Naive B cell (primary cell): ENCODE results near the gene NYAP1. TPM values are rescaled to one million over a fixed set of nuclear protein-coding genes. Genes with fewer than 3 reads are reported as not detected.

ENCODE experiments used
- ATAC-seq, 2 donors: fragments of 150-1000 bp; cut with Tn5 transposase; 2 replicates each; pipeline ENCODE4 v1.10.0; 2021; ENCODE audit warnings: low read depth in 2 of 2, mild to moderate bottlenecking in 2 of 2, moderate library complexity in 2 of 2
- DNase-seq: peaks from one replicate; pipeline ENCODE4 v3.0.0; 2022
- H3K27ac Mint-ChIP-seq, 6 donors: one replicate each; pipeline ENCODE4 v1.8.0; 2020 to 2022; ENCODE audit warnings: mild to moderate bottlenecking in 6 of 6, mixed read lengths in 6 of 6, moderate library complexity in 5 of 6, inconsistent platforms in 2 of 6
- H3K27me3 Mint-ChIP-seq, 3 donors: one replicate each; pipeline ENCODE4 v1.8.0; 2021 to 2022; ENCODE audit warnings: mixed read lengths in 3 of 3, mild to moderate bottlenecking in 1 of 3
- H3K36me3 Mint-ChIP-seq, 2 donors: one replicate each; pipeline ENCODE4 v1.8.0; 2020 to 2022; ENCODE audit warnings: mixed read lengths in 2 of 2, inconsistent platforms in 1 of 2, mild to moderate bottlenecking in 1 of 2
- H3K4me1 Mint-ChIP-seq, 3 donors: one replicate each; pipeline ENCODE4 v1.8.0; 2020 to 2022; ENCODE audit warnings: mixed read lengths in 3 of 3, inconsistent platforms in 1 of 3, mild to moderate bottlenecking in 1 of 3, moderate library complexity in 1 of 3
- H3K4me3 Mint-ChIP-seq, 8 donors: one replicate each; pipeline ENCODE4 v1.8.0; 2020 to 2022; ENCODE audit warnings: mild to moderate bottlenecking in 8 of 8, mixed read lengths in 8 of 8, moderate library complexity in 8 of 8, inconsistent platforms in 2 of 8
- H3K9me3 Mint-ChIP-seq, 7 donors: one replicate each; pipeline ENCODE4 v1.8.0; 2020 to 2022; ENCODE audit warnings: mixed read lengths in 7 of 7, mild to moderate bottlenecking in 5 of 7, inconsistent platforms in 2 of 7, moderate library complexity in 1 of 7
- polyA plus RNA-seq, 6 donors: library from polyadenylated mRNA; unstranded; fragments of 300-500 nt; fragmentation: Illumina TruSeq; gene quantifications; one replicate each; pipeline ENCODE4 v1.2.3, GENCODE V29; 2021; ENCODE audit warnings: low read depth in 6 of 6

The NYAP1 gene
- polyA plus RNA-seq, 6 donors from 2014 or later: not detected

- no peak overlapping the region for H3K4me3 Mint-ChIP-seq
Observed at GRCh38 chr7:100466653-100467605, 16.8 kb upstream of the NYAP1 start.

GRCh38 chr7:100467638-100468373, 15.9 kb upstream of the NYAP1 start:
- no peak for ATAC-seq
- Mint-ChIP-seq H3K9me3 (no peaks in the 10 kb centered on the region), H3K36me3 (no peaks in the 10 kb centered on the region), H3K4me1 (peaks cover 18 to 19% (median 19%) of the 10 kb centered on the region in 3 donors), H3K27ac (no peak overlapping the region), H3K4me3 (no peak overlapping the region), H3K27me3 (no peaks in the 10 kb centered on the region)
- no peak for DNase-seq

More at GRCh38 chr7:100466653-100467605, 16.8 kb upstream of the NYAP1 start:
- peak overlapping the region in 2 of 6 donors; percentile 56 to 92 for H3K27ac Mint-ChIP-seq
- H3K4me1 Mint-ChIP-seq: peaks cover 15 to 17% (median 17%) of the 10 kb centered on the region in 3 donors
- no peaks in the 10 kb centered on the region for H3K27me3 Mint-ChIP-seq
- DNase-seq: no peak
- H3K9me3 Mint-ChIP-seq: no peaks in the 10 kb centered on the region
- no peaks in the 10 kb centered on the region for H3K36me3 Mint-ChIP-seq
- no peak for ATAC-seq

DNA sequence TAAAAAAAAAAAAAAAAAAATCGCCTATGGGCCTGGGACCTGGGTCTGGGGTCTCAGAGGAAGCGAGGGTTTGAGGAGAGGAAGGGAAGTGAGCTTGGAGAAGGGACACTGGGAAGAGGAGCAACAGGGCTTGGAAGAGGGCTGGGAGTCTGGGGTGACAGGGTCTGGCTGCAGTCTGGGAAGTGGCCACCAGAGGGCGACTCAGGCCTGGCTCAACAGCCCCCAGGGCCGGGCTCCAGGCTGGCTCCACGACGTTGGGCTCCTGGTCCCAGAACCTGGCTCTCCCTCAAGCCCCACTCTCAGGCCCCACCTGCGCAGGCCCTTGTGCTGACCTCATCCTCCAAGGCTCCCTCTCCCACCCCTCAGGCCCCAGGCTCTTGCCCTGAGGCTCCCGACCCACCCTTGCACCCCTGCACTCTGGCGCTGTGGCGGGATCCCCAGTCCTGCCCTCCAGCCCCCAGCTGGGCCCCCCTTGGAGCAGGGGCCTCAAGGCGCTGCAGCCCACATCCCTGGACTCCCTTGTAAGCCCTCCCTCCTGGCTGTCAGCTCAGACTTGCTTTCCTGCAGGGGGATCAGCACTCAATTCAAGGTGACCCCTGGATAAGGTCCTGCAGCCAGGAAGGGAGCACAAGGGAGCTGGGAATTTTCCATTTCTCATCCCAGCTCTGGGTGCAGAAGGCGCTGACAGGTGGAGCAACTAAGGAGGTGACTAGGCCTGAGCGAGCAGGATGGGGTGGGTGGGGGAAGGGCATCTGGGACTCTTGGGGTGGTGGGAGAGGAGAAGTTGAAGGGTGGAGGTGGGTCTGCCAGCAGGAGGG, 14.3 kb upstream of the NYAP1 start:
- H3K4me3 Mint-ChIP-seq: no peak overlapping the region
- peak overlapping the region in 3 of 6 donors; percentile 18 to 54 (median 22) for H3K27ac Mint-ChIP-seq
- H3K9me3 Mint-ChIP-seq: no peaks in the 10 kb centered on the region
- no peaks in the 10 kb centered on the region for H3K27me3 Mint-ChIP-seq
- DNase-seq (peak; percentile 70), ATAC-seq (peak; percentile 85 to 90)
- H3K4me1 Mint-ChIP-seq: peaks cover 33 to 35% (median 35%) of the 10 kb centered on the region in 3 donors
- no peaks in the 10 kb centered on the region for H3K36me3 Mint-ChIP-seq

- no peaks in the 10 kb centered on the region for H3K36me3 Mint-ChIP-seq
- ATAC-seq (no peak), DNase-seq (no peak)
- H3K4me3 Mint-ChIP-seq: no peak overlapping the region
- H3K27ac Mint-ChIP-seq: peak overlapping the region in 1 of 6 donors; percentile 76
- H3K4me1 Mint-ChIP-seq: peaks cover 37 to 46% (median 41%) of the 10 kb centered on the region in 3 donors
- H3K27me3 Mint-ChIP-seq: no peaks in the 10 kb centered on the region
- H3K9me3 Mint-ChIP-seq: no peaks in the 10 kb centered on the region
Observed at GRCh38 chr7:100471021-100471420, 12.7 kb upstream of the NYAP1 start.

DNA sequence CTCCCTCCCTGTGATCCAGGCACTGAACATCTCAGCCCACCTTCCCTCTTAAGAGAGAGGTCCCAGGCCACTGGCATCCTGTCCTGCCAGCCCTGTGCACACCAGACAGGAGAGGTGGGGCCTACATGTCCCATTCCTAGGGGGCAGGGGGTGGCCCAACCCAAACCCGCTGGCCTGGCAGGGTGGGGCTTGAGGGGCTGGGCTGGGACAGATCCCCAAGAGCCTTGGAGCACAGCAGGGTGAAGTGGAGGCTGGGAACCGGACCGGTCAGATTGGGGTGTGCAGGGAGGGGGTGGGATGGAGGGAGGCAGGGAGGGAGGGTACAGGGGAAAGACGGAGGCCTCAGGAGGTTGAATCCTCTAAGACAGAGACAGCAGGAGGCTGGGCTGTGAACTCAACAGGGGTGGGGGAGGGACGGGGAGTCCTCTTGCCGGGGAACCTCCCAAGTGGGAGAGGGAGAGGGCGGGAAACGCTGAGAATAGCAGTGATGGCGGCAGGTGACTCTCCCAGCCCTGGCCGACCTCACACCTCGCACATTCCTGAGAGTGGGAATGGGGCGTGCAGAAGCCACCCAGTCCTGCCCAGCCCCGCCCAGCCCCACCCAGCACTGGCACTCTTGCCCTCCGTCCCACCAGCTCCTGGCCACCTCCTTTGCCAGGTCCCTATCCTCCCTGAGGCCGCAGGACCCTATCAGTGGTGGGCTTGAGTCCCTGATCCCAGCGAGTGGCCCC, 11.4 kb upstream of the NYAP1 start:
- Mint-ChIP-seq H3K4me1 (peaks cover 42 to 58% (median 47%) of the 10 kb centered on the region in 3 donors), H3K27ac (peak overlapping the region in 3 of 6 donors; percentile 9 to 91 (median 83)), H3K9me3 (no peaks in the 10 kb centered on the region), H3K27me3 (no peaks in the 10 kb centered on the region), H3K36me3 (peaks cover 0 to 8% of the 10 kb centered on the region in 2 donors), H3K4me3 (no peak overlapping the region)
- ATAC-seq (no peak), DNase-seq (no peak)

DNA sequence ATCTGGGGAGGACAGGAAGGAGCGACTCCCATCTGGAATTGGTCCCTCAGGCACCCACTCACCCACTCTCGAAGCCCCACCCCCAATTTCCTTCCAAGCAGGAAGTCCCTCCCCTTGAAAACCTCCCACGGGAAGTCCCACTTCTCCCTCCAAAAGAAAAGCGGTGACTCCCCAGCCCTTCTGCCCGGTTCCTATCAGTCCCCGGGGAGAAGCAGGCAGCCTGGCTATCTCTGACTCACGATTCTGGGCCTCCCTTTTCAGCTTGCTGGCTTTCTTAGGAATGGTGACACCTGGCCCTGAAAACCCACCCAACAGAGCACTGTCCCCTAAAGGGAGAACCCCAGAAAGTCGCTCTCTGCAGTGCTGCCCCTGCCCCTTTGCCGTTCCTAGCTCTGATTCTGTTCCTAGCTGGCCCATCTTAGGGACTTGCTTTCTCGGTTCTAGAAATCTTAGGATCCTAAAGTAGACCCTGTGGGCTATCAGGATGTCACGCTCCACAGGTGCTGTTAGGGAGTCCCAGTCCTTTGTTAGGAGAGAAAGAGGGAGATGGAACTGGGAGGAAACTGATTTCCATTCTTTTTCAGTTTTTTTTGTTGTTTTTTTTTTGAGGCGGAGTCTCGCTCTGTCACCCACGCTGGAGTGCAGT, 10.8 kb upstream of the NYAP1 start:
- ATAC-seq (peak in 1 of 2 donors; percentile 13), DNase-seq (no peak)
- H3K4me3 Mint-ChIP-seq: peak overlapping the region in 3 of 8 donors; percentile 25 to 35 (median 28)
- peak overlapping the region; percentile 21 to 91 (median 86) for H3K27ac Mint-ChIP-seq
- H3K27me3 Mint-ChIP-seq: no peaks in the 10 kb centered on the region
- peaks cover 45 to 58% (median 49%) of the 10 kb centered on the region in 3 donors for H3K4me1 Mint-ChIP-seq
- peaks cover 0 to 8% of the 10 kb centered on the region in 2 donors for H3K36me3 Mint-ChIP-seq
- no peaks in the 10 kb centered on the region for H3K9me3 Mint-ChIP-seq

GRCh38 chr7:100475549-100475948, 8.2 kb upstream of the NYAP1 start:
- Mint-ChIP-seq H3K4me3 (peak overlapping the region; percentile 80 to 97 (median 93)), H3K27ac (peak overlapping the region in 5 of 6 donors; percentile 69 to 95 (median 93)), H3K36me3 (peaks cover 0 to 8% of the 10 kb centered on the region in 2 donors), H3K4me1 (peaks cover 47 to 57% (median 53%) of the 10 kb centered on the region in 3 donors), H3K9me3 (no peaks in the 10 kb centered on the region), H3K27me3 (no peaks in the 10 kb centered on the region)
- ATAC-seq: no peak
- DNase-seq: no peak

GRCh38 chr7:100476101-100476780, 7.5 kb upstream of the NYAP1 start:
- DNase-seq (no peak), ATAC-seq (no peak)
- H3K4me1 Mint-ChIP-seq: peaks cover 47 to 55% (median 53%) of the 10 kb centered on the region in 3 donors
- H3K4me3 Mint-ChIP-seq: peak overlapping the region; percentile 87 to 97 (median 93)
- H3K36me3 Mint-ChIP-seq: peaks cover 0 to 8% of the 10 kb centered on the region in 2 donors
- no peaks in the 10 kb centered on the region for H3K9me3 Mint-ChIP-seq
- no peaks in the 10 kb centered on the region for H3K27me3 Mint-ChIP-seq
- peak overlapping the region; percentile 49 to 95 (median 92) for H3K27ac Mint-ChIP-seq

- peaks cover 0 to 8% of the 10 kb centered on the region in 2 donors for H3K36me3 Mint-ChIP-seq
- ATAC-seq: no peak
- H3K27ac Mint-ChIP-seq: peak overlapping the region; percentile 64 to 97 (median 89)
- peak overlapping the region; percentile 90 to 99 (median 94) for H3K4me3 Mint-ChIP-seq
- no peaks in the 10 kb centered on the region for H3K27me3 Mint-ChIP-seq
- no peaks in the 10 kb centered on the region for H3K9me3 Mint-ChIP-seq
- DNase-seq: no peak
- peaks cover 43 to 57% (median 53%) of the 10 kb centered on the region in 3 donors for H3K4me1 Mint-ChIP-seq
Observed at GRCh38 chr7:100476903-100477870, 6.5 kb upstream of the NYAP1 start.

- Mint-ChIP-seq H3K4me1 (peaks cover 43 to 58% (median 54%) of the 10 kb centered on the region in 3 donors), H3K4me3 (peak overlapping the region; percentile 90 to 99 (median 96)), H3K9me3 (no peaks in the 10 kb centered on the region), H3K27me3 (no peaks in the 10 kb centered on the region), H3K36me3 (peaks cover 0 to 8% of the 10 kb centered on the region in 2 donors), H3K27ac (peak overlapping the region; percentile 29 to 98 (median 81))
- no peak for ATAC-seq
- DNase-seq: no peak
Observed at GRCh38 chr7:100477871-100478267, 5.9 kb upstream of the NYAP1 start.
